HG03575 (cell line): ENCODE measurements around the gene GDAP1L1.
"Not testable (repeated sequence)": the region's sequence is repeated elsewhere in the genome, so short reads cannot be mapped to it uniquely, and the experiment has no call there.

Experiments
- ATAC-seq: cut with Tn5 transposase; IDR thresholded peaks from one replicate; pipeline ENCODE4 v1.9.1; 2021; ENCODE audit not compliant: unreplicated experiment, insufficient number of reproducible peaks, low FRiP score; ENCODE audit errors: extremely low read depth

GDAP1L1 gene

GRCh38 chr20:44327748-44328147 is 80.6 kb downstream of the GDAP1L1 start:
- ATAC-seq, result not testable (repeated sequence)

GRCh38 chr20:44328428-44328827 is 81.3 kb downstream of the GDAP1L1 start:
- ATAC-seq, result no peak
